ENCODE data around the gene NGF. TPM values are rescaled to one million over a fixed set of nuclear protein-coding genes. Genes with fewer than 3 reads are reported as not detected.
"Not testable (repeated sequence)": the region's sequence is repeated elsewhere in the genome, so short reads cannot be mapped to it uniquely, and the experiment has no call there.

The NGF gene
- total and polyA plus RNA-seq, 3 donors from 2014 or later, result 0.63 to 3.3 (median 1.4) TPM

GRCh38 chr1:115373305-115373704, 35.3 kb upstream of the NGF start:
- no peaks in the 10 kb centered on the region for H3K9me3 ChIP-seq
- no peaks in the 10 kb centered on the region for H3K36me3 ChIP-seq (ENCODE audit: low read depth, missing control alignments)
- H3K4me1 ChIP-seq, result no peaks in the 10 kb centered on the region
- no peak for DNase-seq
- no peak overlapping the region for H3K27ac ChIP-seq
- no peak overlapping the region for H3K4me3 ChIP-seq
- no peak for TF ChIP-seq POLR2A (IDR thresholded peaks at IDR 0.05)
- TF ChIP-seq, protein P1, sequence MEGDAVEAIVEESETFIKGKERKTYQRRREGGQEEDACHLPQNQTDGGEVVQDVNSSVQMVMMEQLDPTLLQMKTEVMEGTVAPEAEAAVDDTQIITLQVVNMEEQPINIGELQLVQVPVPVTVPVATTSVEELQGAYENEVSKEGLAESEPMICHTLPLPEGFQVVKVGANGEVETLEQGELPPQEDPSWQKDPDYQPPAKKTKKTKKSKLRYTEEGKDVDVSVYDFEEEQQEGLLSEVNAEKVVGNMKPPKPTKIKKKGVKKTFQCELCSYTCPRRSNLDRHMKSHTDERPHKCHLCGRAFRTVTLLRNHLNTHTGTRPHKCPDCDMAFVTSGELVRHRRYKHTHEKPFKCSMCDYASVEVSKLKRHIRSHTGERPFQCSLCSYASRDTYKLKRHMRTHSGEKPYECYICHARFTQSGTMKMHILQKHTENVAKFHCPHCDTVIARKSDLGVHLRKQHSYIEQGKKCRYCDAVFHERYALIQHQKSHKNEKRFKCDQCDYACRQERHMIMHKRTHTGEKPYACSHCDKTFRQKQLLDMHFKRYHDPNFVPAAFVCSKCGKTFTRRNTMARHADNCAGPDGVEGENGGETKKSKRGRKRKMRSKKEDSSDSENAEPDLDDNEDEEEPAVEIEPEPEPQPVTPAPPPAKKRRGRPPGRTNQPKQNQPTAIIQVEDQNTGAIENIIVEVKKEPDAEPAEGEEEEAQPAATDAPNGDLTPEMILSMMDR (IDR thresholded peaks at IDR 0.05), result no peak
- intact Hi-C loops (cut with DNase I; ENCODE audit: low total_unique reads), result no loop called here
- H3K27me3 ChIP-seq, result no peaks in the 10 kb centered on the region

- no peaks in the 10 kb centered on the region for H3K27me3 ChIP-seq
- peak; percentile 28 for DNase-seq
- WGBS, 2 donors, result 81 to 85% methylated on average over 5 of the region's 5 CpGs
- H3K27ac ChIP-seq, result no peak overlapping the region
- H3K36me3 ChIP-seq (ENCODE audit: low read depth, missing control alignments), result no peaks in the 10 kb centered on the region
- peaks cover 4% of the 10 kb centered on the region for H3K4me1 ChIP-seq
- H3K4me3 ChIP-seq, result no peak overlapping the region
- intact Hi-C loops (cut with DNase I; ENCODE audit: low total_unique reads), result no loop called here
- H3K9me3 ChIP-seq, result no peaks in the 10 kb centered on the region
- TF ChIP-seq POLR2A (IDR thresholded peaks at IDR 0.05), result no peak
- TF ChIP-seq, protein P1 (IDR thresholded peaks at IDR 0.05), result no peak
Observed at GRCh38 chr1:115365738-115366137, 27.7 kb upstream of the NGF start.

GRCh38 chr1:115364780-115365155, 26.7 kb upstream of the NGF start:
- intact Hi-C loops (cut with DNase I; ENCODE audit: low total_unique reads), result no loop called here
- DNase-seq, result no peak
- H3K27ac ChIP-seq, result no peak overlapping the region

DNA sequence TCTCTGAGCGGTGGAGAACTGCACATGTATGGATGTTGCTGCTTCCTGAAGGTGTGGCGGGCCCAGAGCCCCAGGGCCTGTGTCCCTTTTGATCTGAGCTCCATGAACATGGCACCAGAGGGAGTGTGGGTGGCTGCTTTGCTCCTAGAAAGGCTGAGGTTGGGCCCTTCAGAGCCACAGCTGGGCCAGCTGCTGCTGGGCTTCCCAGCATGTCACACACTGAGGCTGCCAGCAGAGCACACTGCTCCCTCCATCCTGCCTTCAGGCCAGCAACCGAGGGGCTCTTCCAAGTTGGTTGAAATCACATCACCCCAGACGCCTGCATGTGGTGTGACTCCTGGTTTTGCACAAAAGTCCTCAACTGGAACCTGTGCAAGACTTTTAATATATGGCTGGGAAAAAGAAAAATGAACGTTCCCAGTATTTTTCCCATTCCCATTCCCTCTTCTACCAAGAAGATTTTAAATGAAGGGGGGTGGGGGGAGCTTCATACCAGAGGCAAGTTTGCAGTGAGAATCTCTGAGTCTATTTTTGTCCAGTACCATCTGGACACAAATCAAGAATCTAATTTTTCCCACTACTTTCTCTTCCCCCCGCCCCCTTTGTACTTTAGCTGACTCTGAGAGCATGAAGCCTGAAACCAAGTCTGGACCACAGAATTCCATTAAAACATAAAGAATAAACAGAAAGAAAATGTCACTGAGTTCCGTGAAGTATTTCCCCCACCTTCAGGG, 26.2 kb upstream of the NGF start:
- 59 to 71% methylated on average over 6 to 7 of the region's 7 CpGs for WGBS, 2 donors
- H3K4me3 ChIP-seq, result no peak overlapping the region
- intact Hi-C loops (cut with DNase I; ENCODE audit: low total_unique reads), result no loop called here
- H3K9me3 ChIP-seq, result no peaks in the 10 kb centered on the region
- TF ChIP-seq, protein P1 (IDR thresholded peaks at IDR 0.05), result no peak
- TF ChIP-seq POLR2A (IDR thresholded peaks at IDR 0.05), result no peak
- peaks cover 4% of the 10 kb centered on the region for H3K4me1 ChIP-seq
- H3K36me3 ChIP-seq (ENCODE audit: low read depth, missing control alignments), result no peaks in the 10 kb centered on the region
- peak overlapping the region in 1 of 2 donors; percentile 41 for H3K27ac ChIP-seq
- DNase-seq, result peak; percentile 19
- H3K27me3 ChIP-seq, result no peaks in the 10 kb centered on the region

More at GRCh38 chr1:115364780-115365155, 26.7 kb upstream of the NGF start:
- no peaks in the 10 kb centered on the region for H3K27me3 ChIP-seq
- 67 to 86% methylated on average over 2 of the region's 2 CpGs for WGBS, 2 donors
- H3K36me3 ChIP-seq (ENCODE audit: low read depth, missing control alignments), result no peaks in the 10 kb centered on the region
- peaks cover 4% of the 10 kb centered on the region for H3K4me1 ChIP-seq
- H3K4me3 ChIP-seq, result no peak overlapping the region
- no peak for TF ChIP-seq POLR2A (IDR thresholded peaks at IDR 0.05)
- TF ChIP-seq, protein P1 (IDR thresholded peaks at IDR 0.05), result no peak
- no peaks in the 10 kb centered on the region for H3K9me3 ChIP-seq

GRCh38 chr1:115363171-115363570, 25.1 kb upstream of the NGF start:
- intact Hi-C loops (cut with DNase I; ENCODE audit: low total_unique reads), result no loop called here
- DNase-seq, result no peak
- H3K4me3 ChIP-seq, result no peak overlapping the region
- peaks cover 4% of the 10 kb centered on the region for H3K4me1 ChIP-seq
- no peaks in the 10 kb centered on the region for H3K36me3 ChIP-seq (ENCODE audit: low read depth, missing control alignments)
- 78 to 83% methylated on average over 1 of the region's 1 CpG for WGBS, 2 donors
- TF ChIP-seq, protein P1 (IDR thresholded peaks at IDR 0.05), result no peak
- TF ChIP-seq POLR2A (IDR thresholded peaks at IDR 0.05), result no peak
- peak overlapping the region in 1 of 2 donors; percentile 41 for H3K27ac ChIP-seq
- H3K27me3 ChIP-seq, result no peaks in the 10 kb centered on the region
- H3K9me3 ChIP-seq, result no peaks in the 10 kb centered on the region

DNA sequence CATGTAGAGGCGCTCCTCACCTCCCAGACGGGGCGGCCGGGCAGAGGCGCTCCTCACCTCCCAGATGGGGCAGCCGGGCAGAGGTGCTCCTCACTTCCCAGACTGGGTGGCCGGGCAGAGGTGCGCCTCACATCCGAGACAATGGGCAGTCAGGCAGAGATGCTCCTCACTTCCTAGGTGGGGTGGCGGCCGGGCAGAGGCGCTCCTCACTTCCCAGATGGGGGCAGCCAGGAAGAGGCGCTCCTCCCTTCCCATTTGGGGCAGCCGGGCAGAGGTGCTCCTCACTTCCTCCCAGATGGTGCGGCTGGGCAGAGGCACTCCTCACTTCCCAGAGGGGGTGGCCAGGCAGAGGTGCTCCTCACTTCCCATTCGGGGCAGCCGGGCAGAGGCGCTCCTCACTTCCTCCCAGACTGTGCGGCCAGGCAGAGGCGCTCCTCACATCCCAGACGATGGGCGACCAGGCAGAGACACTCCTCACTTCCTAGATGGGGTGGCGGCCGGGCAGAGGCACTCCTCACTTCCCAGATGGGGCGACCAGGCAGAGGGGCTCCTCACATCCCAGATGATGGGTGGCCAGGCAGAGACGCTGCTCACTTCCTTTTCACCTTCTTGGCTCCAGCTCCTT, 22.6 kb upstream of the NGF start:
- 87 to 94% methylated on average over 13 to 26 of the region's 26 CpGs for WGBS, 2 donors
- H3K9me3 ChIP-seq; H3K4me1 ChIP-seq; H3K27me3 ChIP-seq; intact Hi-C loops (cut with DNase I; ENCODE audit: low total_unique reads); H3K27ac ChIP-seq; H3K4me3 ChIP-seq; DNase-seq; H3K36me3 ChIP-seq (ENCODE audit: low read depth, missing control alignments): not testable (repeated sequence)

DNA sequence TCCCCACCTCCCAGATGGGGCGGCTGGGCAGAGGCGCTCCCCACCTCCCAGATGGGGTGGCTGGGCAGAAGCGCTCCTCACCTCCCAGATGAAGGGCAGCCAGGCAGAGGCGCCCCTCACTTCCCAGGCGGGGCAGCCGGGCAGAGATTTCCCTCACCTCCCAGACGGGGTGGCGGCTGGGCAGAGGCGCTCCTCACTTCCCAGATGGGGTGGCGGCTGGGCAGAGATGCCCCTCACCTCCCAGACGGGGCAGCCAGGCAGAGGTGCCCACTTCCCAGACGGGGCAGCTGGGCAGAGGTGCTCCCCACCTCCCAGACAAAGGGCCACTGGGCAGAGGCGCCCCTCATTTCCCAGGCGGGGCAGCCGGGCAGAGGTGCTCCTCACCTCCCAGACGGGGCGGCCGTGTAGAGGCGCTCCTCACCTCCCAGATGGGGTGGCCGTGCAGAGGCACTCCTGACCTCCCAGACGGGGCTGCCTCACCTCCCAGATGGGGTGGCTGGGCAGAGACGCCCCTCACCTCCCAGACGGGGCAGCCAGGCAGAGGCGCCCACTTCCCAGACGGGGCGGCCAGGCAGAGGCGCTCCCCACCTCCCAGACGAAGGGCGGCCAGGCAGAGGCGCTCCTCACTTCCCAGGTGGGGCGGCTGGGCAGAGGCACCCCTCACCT, 21.9 kb upstream of the NGF start:
- H3K27me3 ChIP-seq; DNase-seq; H3K9me3 ChIP-seq; H3K4me1 ChIP-seq; H3K36me3 ChIP-seq (ENCODE audit: low read depth, missing control alignments); H3K4me3 ChIP-seq; H3K27ac ChIP-seq; intact Hi-C loops (cut with DNase I; ENCODE audit: low total_unique reads): not testable (repeated sequence)
- WGBS, 2 donors, result 89 to 97% methylated on average over 6 to 29 of the region's 31 CpGs

Data from testis (tissue), 3 donors.